Measurements from ENCODE around the gene C5orf24.

C5orf24 gene

GRCh38 chr5:134845852-134846640 is at the start of gene C5orf24:
TSS of gene C5orf24 (plus strand) at chr5:134845968. CDS start at chr5:134854901, 8,933 bp downstream.
- Mint-ChIP-seq H3K4me1 (ENCODE audit: low read depth) (peaks cover 37% of the 10 kb centered on the region), H3K36me3 (ENCODE audit: low read depth) (peaks cover 69% of the 10 kb centered on the region), H3K4me3 (peak within 1 kb of the TSS; percentile 89), H3K27ac (peak within 1 kb of the TSS; percentile 95), H3K27me3 (no peaks in the 10 kb centered on the region), H3K9me3 (no peaks in the 10 kb centered on the region)
- peak; percentile 93 for DNase-seq

GRCh38 chr5:134798468-134798867 is 47.3 kb upstream of the C5orf24 start:
- DNase-seq: no peak
- peaks cover 91% of the 10 kb centered on the region for H3K36me3 Mint-ChIP-seq (ENCODE audit: low read depth)
- H3K4me1 Mint-ChIP-seq (ENCODE audit: low read depth): peaks cover 4% of the 10 kb centered on the region
- H3K4me3 Mint-ChIP-seq: no peak overlapping the region
- peak overlapping the region; percentile 71 for H3K27ac Mint-ChIP-seq
- H3K27me3 Mint-ChIP-seq: no peaks in the 10 kb centered on the region
- no peaks in the 10 kb centered on the region for H3K9me3 Mint-ChIP-seq

- H3K27me3 Mint-ChIP-seq: no peaks in the 10 kb centered on the region
- H3K27ac Mint-ChIP-seq: peak overlapping the region; percentile 2
- no peaks in the 10 kb centered on the region for H3K9me3 Mint-ChIP-seq
- no peak for DNase-seq
- H3K4me3 Mint-ChIP-seq: no peak overlapping the region
- H3K4me1 Mint-ChIP-seq (ENCODE audit: low read depth): no peaks in the 10 kb centered on the region
- peaks cover 83% of the 10 kb centered on the region for H3K36me3 Mint-ChIP-seq (ENCODE audit: low read depth)
Observed at GRCh38 chr5:134803821-134804220, 41.9 kb upstream of the C5orf24 start.

GRCh38 chr5:134813407-134813806 is 32.4 kb upstream of the C5orf24 start:
- Mint-ChIP-seq H3K36me3 (ENCODE audit: low read depth) (peaks cover 81% of the 10 kb centered on the region), H3K27ac (peak overlapping the region; percentile 77), H3K27me3 (no peaks in the 10 kb centered on the region), H3K4me1 (ENCODE audit: low read depth) (peaks cover 8% of the 10 kb centered on the region), H3K4me3 (no peak overlapping the region), H3K9me3 (no peaks in the 10 kb centered on the region)
- DNase-seq: no peak

GRCh38 chr5:134813827-134814226 is 31.9 kb upstream of the C5orf24 start:
- Mint-ChIP-seq H3K27ac (peak overlapping the region; percentile 77), H3K9me3 (no peaks in the 10 kb centered on the region), H3K27me3 (no peaks in the 10 kb centered on the region), H3K4me3 (no peak overlapping the region), H3K4me1 (ENCODE audit: low read depth) (peaks cover 8% of the 10 kb centered on the region), H3K36me3 (ENCODE audit: low read depth) (peaks cover 81% of the 10 kb centered on the region)
- no peak for DNase-seq

GRCh38 chr5:134817006-134817405 is 28.8 kb upstream of the C5orf24 start:
- no peak overlapping the region for H3K4me3 Mint-ChIP-seq
- H3K9me3 Mint-ChIP-seq: no peaks in the 10 kb centered on the region
- DNase-seq: no peak
- no peak overlapping the region for H3K27ac Mint-ChIP-seq
- peaks cover 91% of the 10 kb centered on the region for H3K36me3 Mint-ChIP-seq (ENCODE audit: low read depth)
- H3K27me3 Mint-ChIP-seq: no peaks in the 10 kb centered on the region
- H3K4me1 Mint-ChIP-seq (ENCODE audit: low read depth): peaks cover 8% of the 10 kb centered on the region

- peaks cover 92% of the 10 kb centered on the region for H3K36me3 Mint-ChIP-seq (ENCODE audit: low read depth)
- H3K27me3 Mint-ChIP-seq: no peaks in the 10 kb centered on the region
- DNase-seq: no peak
- H3K9me3 Mint-ChIP-seq: no peaks in the 10 kb centered on the region
- no peak overlapping the region for H3K27ac Mint-ChIP-seq
- no peak overlapping the region for H3K4me3 Mint-ChIP-seq
- H3K4me1 Mint-ChIP-seq (ENCODE audit: low read depth): peaks cover under 1% of the 10 kb centered on the region
Observed at GRCh38 chr5:134818776-134819175, 27.0 kb upstream of the C5orf24 start.

GRCh38 chr5:134819407-134819963 is 26.3 kb upstream of the C5orf24 start:
- H3K27me3 Mint-ChIP-seq: no peaks in the 10 kb centered on the region
- no peaks in the 10 kb centered on the region for H3K9me3 Mint-ChIP-seq
- no peak overlapping the region for H3K4me3 Mint-ChIP-seq
- no peak overlapping the region for H3K27ac Mint-ChIP-seq
- no peaks in the 10 kb centered on the region for H3K4me1 Mint-ChIP-seq (ENCODE audit: low read depth)
- H3K36me3 Mint-ChIP-seq (ENCODE audit: low read depth): peaks cover 94% of the 10 kb centered on the region
- DNase-seq: no peak

- Mint-ChIP-seq H3K4me1 (ENCODE audit: low read depth) (no peaks in the 10 kb centered on the region), H3K4me3 (no peak overlapping the region), H3K27ac (no peak overlapping the region), H3K36me3 (ENCODE audit: low read depth) (peaks cover 93% of the 10 kb centered on the region), H3K9me3 (no peaks in the 10 kb centered on the region), H3K27me3 (no peaks in the 10 kb centered on the region)
- DNase-seq: no peak
Observed at GRCh38 chr5:134821841-134822240, 23.9 kb upstream of the C5orf24 start.

GRCh38 chr5:134824681-134825080 is 21.1 kb upstream of the C5orf24 start:
- peaks cover 97% of the 10 kb centered on the region for H3K36me3 Mint-ChIP-seq (ENCODE audit: low read depth)
- no peak overlapping the region for H3K4me3 Mint-ChIP-seq
- no peak overlapping the region for H3K27ac Mint-ChIP-seq
- DNase-seq: no peak
- no peaks in the 10 kb centered on the region for H3K27me3 Mint-ChIP-seq
- H3K4me1 Mint-ChIP-seq (ENCODE audit: low read depth): no peaks in the 10 kb centered on the region
- no peaks in the 10 kb centered on the region for H3K9me3 Mint-ChIP-seq

- H3K27ac Mint-ChIP-seq: no peak overlapping the region
Observed at GRCh38 chr5:134825212-134825611, 20.6 kb upstream of the C5orf24 start.

GRCh38 chr5:134833340-134834032 is 12.3 kb upstream of the C5orf24 start:
- Mint-ChIP-seq H3K36me3 (ENCODE audit: low read depth) (peaks cover 72% of the 10 kb centered on the region), H3K4me1 (ENCODE audit: low read depth) (no peaks in the 10 kb centered on the region), H3K9me3 (no peaks in the 10 kb centered on the region), H3K27ac (peak overlapping the region; percentile 35), H3K4me3 (no peak overlapping the region), H3K27me3 (no peaks in the 10 kb centered on the region)
- no peak for DNase-seq

More at GRCh38 chr5:134825212-134825611, 20.6 kb upstream of the C5orf24 start:
- Mint-ChIP-seq H3K4me3 (no peak overlapping the region), H3K4me1 (ENCODE audit: low read depth) (no peaks in the 10 kb centered on the region), H3K27me3 (no peaks in the 10 kb centered on the region), H3K36me3 (ENCODE audit: low read depth) (peaks cover 92% of the 10 kb centered on the region), H3K9me3 (no peaks in the 10 kb centered on the region)
- no peak for DNase-seq

GRCh38 chr5:134835623-134836022 is 10.1 kb upstream of the C5orf24 start:
- Mint-ChIP-seq H3K4me3 (no peak overlapping the region), H3K36me3 (ENCODE audit: low read depth) (peaks cover 79% of the 10 kb centered on the region), H3K4me1 (ENCODE audit: low read depth) (no peaks in the 10 kb centered on the region), H3K27ac (no peak overlapping the region), H3K27me3 (no peaks in the 10 kb centered on the region), H3K9me3 (no peaks in the 10 kb centered on the region)
- DNase-seq: no peak

- Mint-ChIP-seq H3K27ac (peak overlapping the region; percentile 18), H3K4me1 (ENCODE audit: low read depth) (no peaks in the 10 kb centered on the region), H3K36me3 (ENCODE audit: low read depth) (peaks cover 75% of the 10 kb centered on the region), H3K4me3 (no peak overlapping the region), H3K9me3 (no peaks in the 10 kb centered on the region), H3K27me3 (no peaks in the 10 kb centered on the region)
- DNase-seq: no peak
Observed at GRCh38 chr5:134837530-134838181, 8.1 kb upstream of the C5orf24 start.
